WTC11 (cell line): ENCODE measurements around the gene PPP1R12B. TPM values are rescaled to one million over a fixed set of nuclear protein-coding genes. Genes with fewer than 3 reads are reported as not detected.
A peak's percentile ranks its signal among the peaks of the same experiment; 100 is the strongest.
"Not testable (repeated sequence)": the region's sequence is repeated elsewhere in the genome, so short reads cannot be mapped to it uniquely, and the experiment has no call there.

Experiments used
- ATAC-seq: fragments of 200-7000 bp; cut with Tn5 transposase; 2 replicates; pipeline ENCODE4 v1.10.0; 2021; ENCODE audit warnings: mild to moderate bottlenecking, moderate library complexity
- CTCF ChIA-PET: fragments of 300-600 bp; sonication (Branson Sonifier 250); formaldehyde crosslinking; loops from one replicate; lab custom pipeline; 2021; ENCODE audit warnings: antibody characterized with exemption; lab: Charles Lee
- POLR2A ChIA-PET: fragments of 350-600 bp; sonication (Branson Sonifier 250); formaldehyde crosslinking; loops from one replicate; lab custom pipeline; 2021; ENCODE audit warnings: antibody characterized with exemption; lab: Charles Lee
- DNase-seq: peaks from one replicate; pipeline ENCODE4 v3.0.0; 2021; ENCODE audit warnings: low spot score
- H3K27ac Mint-ChIP-seq: 2 replicates; pipeline ENCODE4 v1.8.0; 2021; ENCODE audit warnings: mixed read lengths
- H3K27me3 Mint-ChIP-seq: 2 replicates; pipeline ENCODE4 v1.8.0; 2021; ENCODE audit warnings: low read depth, mild to moderate bottlenecking, moderate library complexity, mixed read lengths
- H3K36me3 Mint-ChIP-seq: 2 replicates; pipeline ENCODE4 v1.8.0; 2021; ENCODE audit warnings: mixed read lengths
- H3K4me1 Mint-ChIP-seq: 2 replicates; pipeline ENCODE4 v1.8.0; 2022; ENCODE audit warnings: mixed read lengths
- H3K4me3 Mint-ChIP-seq: 2 replicates; pipeline ENCODE4 v1.8.0; 2021; ENCODE audit warnings: mild to moderate bottlenecking, moderate library complexity, mixed read lengths
- H3K9me3 Mint-ChIP-seq: 2 replicates; pipeline ENCODE4 v1.8.0; 2021; ENCODE audit warnings: mixed read lengths
- ATF1 ChIP-seq: sonication (generic); formaldehyde crosslinking; IDR thresholded peaks from 2 replicates; pipeline ENCODE4 v1.8.1; 2023; ENCODE audit warnings: mild to moderate bottlenecking, moderate library complexity, missing genetic modification reagents
- CREB1 ChIP-seq: sonication (generic); formaldehyde crosslinking; IDR thresholded peaks from 2 replicates; pipeline ENCODE4 v1.8.0; 2023; ENCODE audit warnings: mild to moderate bottlenecking, missing genetic modification reagents
- ELF4 ChIP-seq: sonication (generic); formaldehyde crosslinking; IDR thresholded peaks from 2 replicates; pipeline ENCODE4 v1.8.1; 2022; ENCODE audit warnings: low read depth, mild to moderate bottlenecking, moderate library complexity, missing genetic modification reagents
- ETV6 ChIP-seq: sonication (generic); formaldehyde crosslinking; IDR thresholded peaks from 2 replicates; pipeline ENCODE4 v1.8.1; 2022; ENCODE audit warnings: mild to moderate bottlenecking, missing genetic modification reagents
- FOXJ3 ChIP-seq: sonication (generic); formaldehyde crosslinking; IDR thresholded peaks from 2 replicates; pipeline ENCODE4 v1.9.0; 2021; ENCODE audit warnings: missing genetic modification reagents, mild to moderate bottlenecking, borderline replicate concordance
- JAZF1 ChIP-seq: fragments of 250-450 bp; sonication (Bioruptor Pico); IDR thresholded peaks from 2 replicates; pipeline ENCODE4 v1.9.0; 2021; ENCODE audit warnings: moderate library complexity, mild to moderate bottlenecking, inconsistent platforms
- NR1H2 ChIP-seq: sonication (generic); formaldehyde crosslinking; IDR thresholded peaks from 2 replicates; pipeline ENCODE4 v1.9.0; 2021; ENCODE audit warnings: mild to moderate bottlenecking, moderate library complexity, missing genetic modification reagents
- OVOL2 ChIP-seq: fragments of 250-450 bp; sonication (Bioruptor Pico); IDR thresholded peaks from 2 replicates; pipeline ENCODE4 v1.9.0; 2021; ENCODE audit warnings: mild to moderate bottlenecking, borderline replicate concordance
- PRDM15 ChIP-seq: sonication (generic); formaldehyde crosslinking; IDR thresholded peaks from 2 replicates; pipeline ENCODE4 v1.8.0; 2022; ENCODE audit warnings: missing genetic modification reagents
- STAT6 ChIP-seq: sonication (generic); formaldehyde crosslinking; conservative IDR thresholded peaks from 2 replicates; pipeline ENCODE4 v1.8.1; 2023; ENCODE audit warnings: mild to moderate bottlenecking, low read depth, missing genetic modification reagents, moderate library complexity
- USF2 ChIP-seq: sonication (generic); formaldehyde crosslinking; IDR thresholded peaks from 2 replicates; pipeline ENCODE4 v1.8.1; 2023; ENCODE audit warnings: mild to moderate bottlenecking, missing genetic modification reagents, moderate library complexity
- ZNF138 ChIP-seq: sonication (generic); formaldehyde crosslinking; conservative IDR thresholded peaks from 2 replicates; pipeline ENCODE4 v1.8.1; 2022; ENCODE audit warnings: mild to moderate bottlenecking, moderate library complexity, missing genetic modification reagents
- ZNF232 ChIP-seq: sonication (generic); formaldehyde crosslinking; IDR thresholded peaks from 2 replicates; pipeline ENCODE4 v1.8.0; 2022; ENCODE audit warnings: mild to moderate bottlenecking, missing genetic modification reagents
- ZNF317 ChIP-seq: sonication (generic); formaldehyde crosslinking; IDR thresholded peaks from 2 replicates; pipeline ENCODE4 v1.8.1; 2023; ENCODE audit warnings: low read depth, mild to moderate bottlenecking, moderate library complexity, missing genetic modification reagents, borderline replicate concordance
- ZNF423 ChIP-seq: fragments of 250-450 bp; sonication (Bioruptor Pico); IDR thresholded peaks from 2 replicates; pipeline ENCODE4 v2.1.2; 2022; ENCODE audit warnings: mild to moderate bottlenecking, moderate library complexity
- total RNA-seq: library from RNA; stranded (reverse); gene quantifications from 3 replicates; pipeline ENCODE4 v1.2.3, GENCODE V29; 2021
- TF ChIP-seq, protein P1 (sequence below): sonication (generic); formaldehyde crosslinking; IDR thresholded peaks from 2 replicates; pipeline ENCODE4 v1.8.0; 2022; ENCODE audit warnings: mild to moderate bottlenecking, missing genetic modification reagents

Gene PPP1R12B
- total RNA-seq, 1 experiment from 2014 or later: 19.2 TPM

GRCh38 chr1:202580619-202581018 lies 232.1 kb downstream of the PPP1R12B start:
- H3K4me3 Mint-ChIP-seq: no peak overlapping the region
- ChIA-PET CTCF (interaction anchor here (0.9 to 1.5 kb wide), 2 partner anchors 18 to 79 kb away, joined by 3 read pairs; no protein-coding TSS in a partner anchor), POLR2A (no interaction called here)
- no peak overlapping the region for H3K27ac Mint-ChIP-seq
- ATAC-seq (no peak), DNase-seq (no peak)
- no peak for TF ChIP-seq ZNF423 (CRISPR knock-in tag)
- TF ChIP-seq ZNF138: no peak
- no peak for TF ChIP-seq NR1H2 (CRISPR knock-in tag)
- TF ChIP-seq, protein P1, sequence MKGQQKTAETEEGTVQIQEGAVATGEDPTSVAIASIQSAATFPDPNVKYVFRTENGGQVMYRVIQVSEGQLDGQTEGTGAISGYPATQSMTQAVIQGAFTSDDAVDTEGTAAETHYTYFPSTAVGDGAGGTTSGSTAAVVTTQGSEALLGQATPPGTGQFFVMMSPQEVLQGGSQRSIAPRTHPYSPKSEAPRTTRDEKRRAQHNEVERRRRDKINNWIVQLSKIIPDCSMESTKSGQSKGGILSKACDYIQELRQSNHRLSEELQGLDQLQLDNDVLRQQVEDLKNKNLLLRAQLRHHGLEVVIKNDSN: no peak
- no peak for TF ChIP-seq JAZF1 (CRISPR knock-in tag)
- H3K9me3 Mint-ChIP-seq: no peaks in the 10 kb centered on the region
- H3K36me3 Mint-ChIP-seq: no peaks in the 10 kb centered on the region; the same call in 1 of the 2 replicates
- peaks cover 36% of the 10 kb centered on the region for H3K4me1 Mint-ChIP-seq
- no peaks in the 10 kb centered on the region for H3K27me3 Mint-ChIP-seq

DNA sequence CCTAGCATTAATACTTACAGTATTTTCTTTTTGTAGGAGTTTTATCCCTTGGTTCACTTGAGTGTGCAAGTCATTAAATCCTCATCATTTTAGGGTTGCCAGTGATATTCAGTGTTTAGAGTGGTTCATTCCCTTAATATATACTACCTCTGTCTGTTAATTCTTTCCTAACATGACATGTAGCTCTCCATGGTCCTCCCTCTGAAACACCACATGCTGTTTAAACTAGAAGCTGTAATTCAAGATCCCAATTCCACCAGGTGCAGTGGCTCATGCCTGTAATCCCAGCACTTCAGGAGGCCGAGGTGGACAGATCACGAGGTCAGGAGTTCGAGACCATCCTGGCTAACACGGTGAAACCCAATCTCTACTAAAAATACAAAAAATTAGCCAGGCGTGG lies 233.9 kb downstream of the PPP1R12B start:
- H3K27ac Mint-ChIP-seq, H3K36me3 Mint-ChIP-seq, H3K27me3 Mint-ChIP-seq, H3K9me3 Mint-ChIP-seq, ATAC-seq, H3K4me3 Mint-ChIP-seq, POLR2A ChIA-PET, DNase-seq: not testable (repeated sequence)
- peaks cover 25% of the 10 kb centered on the region for H3K4me1 Mint-ChIP-seq
- CTCF ChIA-PET: interaction anchor here (1.4 kb wide), 1 partner anchor 18 kb away, joined by 4 read pairs; no protein-coding TSS in a partner anchor

- ChIA-PET POLR2A (no interaction called here), CTCF (interaction anchor here (1.2 to 3.4 kb wide), 4 partner anchors 8 to 23 kb away, joined by 3 to 16 read pairs (median 4); no protein-coding TSS in a partner anchor)
- H3K36me3 Mint-ChIP-seq: no peaks in the 10 kb centered on the region; the same call in 1 of the 2 replicates
- ATAC-seq: no peak
- no peak overlapping the region for H3K4me3 Mint-ChIP-seq
- DNase-seq: no peak
- H3K4me1 Mint-ChIP-seq: peaks cover under 1% of the 10 kb centered on the region; the same call in 1 of the 2 replicates
- no peak for TF ChIP-seq ETV6
- no peak for TF ChIP-seq ZNF317 (CRISPR knock-in tag)
- no peak for TF ChIP-seq OVOL2 (CRISPR knock-in tag)
- TF ChIP-seq USF2: no peak
- TF ChIP-seq ZNF138: no peak
- TF ChIP-seq FOXJ3: no peak
- TF ChIP-seq CREB1 (CRISPR knock-in tag): no peak
- no peak for TF ChIP-seq ATF1 (CRISPR knock-in tag)
- no peak for TF ChIP-seq STAT6 (CRISPR knock-in tag)
- TF ChIP-seq ZNF232 (CRISPR knock-in tag): no peak
- no peak for TF ChIP-seq ELF4 (CRISPR knock-in tag)
- no peak for TF ChIP-seq PRDM15 (CRISPR knock-in tag)
- TF ChIP-seq, all 79 proteins: peak for 0
- Mint-ChIP-seq H3K27ac (0 out of 2 replicates have a peak overlapping the region, but pooled peaks have one; percentile 14), H3K9me3 (no peaks in the 10 kb centered on the region), H3K27me3 (no peaks in the 10 kb centered on the region; the same call in 1 of the 2 replicates)
Observed at GRCh38 chr1:202584707-202585589, 236.4 kb downstream of the PPP1R12B start.
